GM12874 (cell line): Measurements from ENCODE around the gene PRDM2.

Experiments used
- TF ChIP-seq, protein P1 (sequence below): IDR thresholded peaks from 2 replicates; pipeline ENCODE4 v1.5.1; 2011; ENCODE audit warnings: low read depth, mild to moderate bottlenecking, control low read depth, low read length, moderate library complexity; ENCODE audit not compliant: insufficient read depth

PRDM2 gene

GRCh38 chr1:13699936-13700520, at the start of gene PRDM2:
Gene PRDM2, plus strand, starts transcription at chr1:13700188. Its CDS starts 15,418 bp downstream, at chr1:13715606.
- TF ChIP-seq, protein P1, sequence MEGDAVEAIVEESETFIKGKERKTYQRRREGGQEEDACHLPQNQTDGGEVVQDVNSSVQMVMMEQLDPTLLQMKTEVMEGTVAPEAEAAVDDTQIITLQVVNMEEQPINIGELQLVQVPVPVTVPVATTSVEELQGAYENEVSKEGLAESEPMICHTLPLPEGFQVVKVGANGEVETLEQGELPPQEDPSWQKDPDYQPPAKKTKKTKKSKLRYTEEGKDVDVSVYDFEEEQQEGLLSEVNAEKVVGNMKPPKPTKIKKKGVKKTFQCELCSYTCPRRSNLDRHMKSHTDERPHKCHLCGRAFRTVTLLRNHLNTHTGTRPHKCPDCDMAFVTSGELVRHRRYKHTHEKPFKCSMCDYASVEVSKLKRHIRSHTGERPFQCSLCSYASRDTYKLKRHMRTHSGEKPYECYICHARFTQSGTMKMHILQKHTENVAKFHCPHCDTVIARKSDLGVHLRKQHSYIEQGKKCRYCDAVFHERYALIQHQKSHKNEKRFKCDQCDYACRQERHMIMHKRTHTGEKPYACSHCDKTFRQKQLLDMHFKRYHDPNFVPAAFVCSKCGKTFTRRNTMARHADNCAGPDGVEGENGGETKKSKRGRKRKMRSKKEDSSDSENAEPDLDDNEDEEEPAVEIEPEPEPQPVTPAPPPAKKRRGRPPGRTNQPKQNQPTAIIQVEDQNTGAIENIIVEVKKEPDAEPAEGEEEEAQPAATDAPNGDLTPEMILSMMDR = no peak

DNA sequence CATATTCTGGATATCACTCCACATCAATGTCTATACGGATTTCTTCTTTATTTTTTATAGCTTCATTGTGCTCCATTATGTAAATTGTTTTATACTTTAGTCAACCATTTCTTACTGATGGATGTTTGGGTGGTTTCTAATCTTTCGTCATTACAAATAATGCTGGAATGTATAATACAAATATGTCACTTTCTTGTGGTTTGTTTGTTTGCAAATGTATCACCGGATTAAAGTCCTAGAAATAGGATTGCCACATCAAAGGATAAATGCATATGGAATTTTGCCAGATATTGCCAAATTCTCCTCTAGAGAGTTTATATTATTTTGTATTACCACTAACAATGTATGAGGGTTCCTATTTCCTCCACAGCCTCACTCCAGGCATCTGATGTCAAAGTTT, 48.7 kb upstream of the PRDM2 start:
- TF ChIP-seq, protein P1 = no peak

- TF ChIP-seq, protein P1 = no peak
These were observed 47.8 kb upstream of the PRDM2 start for GRCh38 chr1:13652238-13652637.

DNA sequence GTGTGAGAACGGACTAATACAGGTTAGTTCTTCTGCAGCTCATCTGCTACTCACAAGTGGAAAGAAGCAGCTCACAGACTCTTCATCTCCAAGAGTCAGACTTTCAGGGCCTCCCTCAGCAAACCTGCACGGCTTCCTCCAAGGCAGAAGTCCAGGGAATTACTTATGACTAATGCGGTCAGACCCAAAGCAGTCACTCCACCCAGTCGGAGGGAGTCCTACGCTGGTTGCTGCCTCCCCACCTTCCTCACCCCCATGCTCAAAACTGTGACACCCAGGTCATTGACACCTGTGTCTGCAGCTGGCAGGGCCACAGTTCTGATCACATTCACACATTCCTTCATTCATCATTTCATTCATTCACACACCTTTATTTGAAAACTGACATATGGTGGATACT, 38.4 kb upstream of the PRDM2 start:
- TF ChIP-seq, protein P1 = no peak

- TF ChIP-seq, protein P1 = no peak
These were observed 37.5 kb upstream of the PRDM2 start for GRCh38 chr1:13662493-13662892.

DNA sequence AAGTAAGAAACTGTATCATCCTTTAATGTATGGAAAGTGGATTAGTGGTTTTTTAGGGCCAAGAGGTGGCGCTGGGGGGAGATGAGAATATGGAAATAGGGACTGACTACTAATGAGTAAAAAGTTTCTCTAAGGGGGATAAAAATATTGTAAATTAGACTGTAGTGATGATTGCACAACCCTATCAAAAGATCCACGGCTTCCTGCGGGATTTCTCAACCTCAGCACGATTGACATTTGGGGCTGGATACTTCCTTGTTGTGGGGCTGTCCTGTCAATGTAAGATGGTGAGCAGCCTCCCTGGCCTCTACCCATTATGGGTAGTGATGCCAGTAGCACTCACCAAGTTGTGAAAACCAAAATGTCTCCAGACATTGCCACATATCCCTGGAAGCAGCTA, 36.0 kb upstream of the PRDM2 start:
- TF ChIP-seq, protein P1 = no peak

DNA sequence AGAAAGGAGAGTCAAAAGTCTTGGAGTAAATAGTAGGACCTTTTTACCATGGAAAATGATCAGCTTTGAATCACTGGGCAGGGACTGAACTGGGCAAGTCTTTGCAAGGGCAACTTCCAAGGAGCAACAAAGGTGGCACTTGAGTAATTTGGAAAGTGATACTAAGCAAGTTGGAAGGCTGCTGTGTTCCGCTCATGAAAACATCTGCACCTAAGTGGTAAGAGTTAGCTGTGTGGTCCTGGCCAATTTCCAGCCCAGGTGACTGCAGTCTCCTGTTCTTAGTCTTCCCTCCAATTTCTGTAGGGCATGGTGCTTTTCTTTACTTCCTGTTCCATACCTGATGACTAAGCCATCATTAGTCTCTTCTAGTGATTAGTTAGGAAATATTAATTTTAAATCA, 35.5 kb upstream of the PRDM2 start:
- TF ChIP-seq, protein P1 = no peak
